Sigmoid colon (tissue), 4 donors: Measurements from ENCODE around the gene BRINP1.

Source experiments
- EP300 ChIP-seq, 4 donors: sonication (generic); formaldehyde crosslinking; IDR thresholded peaks; one replicate each; pipeline ENCODE4 v1.6.1; 2017; ENCODE audit warnings: antibody characterized with exemption in 4 of 4
- POLR2A ChIP-seq, 2 donors: fragments of 450-650 bp; IDR thresholded peaks; one replicate each; pipeline ENCODE4 v1.6.1; 2016; ENCODE audit warnings: antibody characterized with exemption in 2 of 2, mild to moderate bottlenecking in 2 of 2, moderate library complexity in 2 of 2
- TF ChIP-seq, protein P1 (sequence below), 4 experiments: fragments of 450-650 bp in 3 of 4; fragments of 200-600 bp in 1 of 4; IDR thresholded peaks; one replicate each; pipeline ENCODE4 v1.5.1; 2016 to 2019; ENCODE audit warnings: antibody characterized with exemption in 4 of 4, mild to moderate bottlenecking in 3 of 4, moderate library complexity in 2 of 4

DNA sequence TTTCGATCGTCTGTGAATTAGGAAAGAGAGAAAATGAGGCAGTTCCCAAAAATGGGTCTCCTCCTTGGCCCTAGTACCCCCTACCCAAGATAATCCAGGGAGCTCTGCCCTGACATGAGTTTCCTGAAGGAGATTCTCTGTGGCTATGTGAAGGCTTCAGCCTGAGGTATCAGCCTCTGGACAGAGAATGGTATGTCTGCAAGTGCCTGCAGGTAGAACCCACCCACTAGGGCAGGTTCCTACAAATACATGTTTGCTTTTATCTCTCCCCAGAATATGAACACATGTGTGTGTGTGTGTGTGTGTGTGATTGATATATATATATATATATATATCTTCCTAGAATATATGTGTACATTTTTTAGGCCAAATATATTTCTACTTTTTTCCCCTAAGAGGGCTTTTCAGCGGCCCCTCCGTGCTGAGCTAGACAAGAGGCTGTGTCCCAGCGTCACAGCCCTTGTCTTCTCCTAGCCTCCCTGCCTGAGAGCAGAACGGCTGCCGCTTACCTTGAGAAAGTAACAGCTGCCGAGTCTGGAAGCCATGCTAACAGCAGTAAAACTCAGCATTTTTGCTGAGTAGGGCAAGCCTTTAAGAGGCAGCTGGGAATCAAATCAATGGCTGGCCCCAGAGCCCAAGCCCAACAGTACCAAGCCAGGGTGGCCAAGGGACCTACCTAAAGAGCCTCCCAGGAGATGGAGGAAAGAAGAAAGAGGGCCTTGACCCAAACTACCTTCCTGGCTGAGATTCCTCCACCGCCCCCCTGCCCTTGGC lies 2.1 kb downstream of the BRINP1 start:
- TF ChIP-seq, protein P1, sequence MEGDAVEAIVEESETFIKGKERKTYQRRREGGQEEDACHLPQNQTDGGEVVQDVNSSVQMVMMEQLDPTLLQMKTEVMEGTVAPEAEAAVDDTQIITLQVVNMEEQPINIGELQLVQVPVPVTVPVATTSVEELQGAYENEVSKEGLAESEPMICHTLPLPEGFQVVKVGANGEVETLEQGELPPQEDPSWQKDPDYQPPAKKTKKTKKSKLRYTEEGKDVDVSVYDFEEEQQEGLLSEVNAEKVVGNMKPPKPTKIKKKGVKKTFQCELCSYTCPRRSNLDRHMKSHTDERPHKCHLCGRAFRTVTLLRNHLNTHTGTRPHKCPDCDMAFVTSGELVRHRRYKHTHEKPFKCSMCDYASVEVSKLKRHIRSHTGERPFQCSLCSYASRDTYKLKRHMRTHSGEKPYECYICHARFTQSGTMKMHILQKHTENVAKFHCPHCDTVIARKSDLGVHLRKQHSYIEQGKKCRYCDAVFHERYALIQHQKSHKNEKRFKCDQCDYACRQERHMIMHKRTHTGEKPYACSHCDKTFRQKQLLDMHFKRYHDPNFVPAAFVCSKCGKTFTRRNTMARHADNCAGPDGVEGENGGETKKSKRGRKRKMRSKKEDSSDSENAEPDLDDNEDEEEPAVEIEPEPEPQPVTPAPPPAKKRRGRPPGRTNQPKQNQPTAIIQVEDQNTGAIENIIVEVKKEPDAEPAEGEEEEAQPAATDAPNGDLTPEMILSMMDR (IDR thresholded peaks at IDR 0.05): no peak
- TF ChIP-seq POLR2A (IDR thresholded peaks at IDR 0.05): no peak
- TF ChIP-seq EP300 (IDR thresholded peaks at IDR 0.05): no peak
